ENCODE data around the gene ZNF525.

- TF ChIP-seq CTCF (IDR thresholded peaks at IDR 0.05) (no peak), POLR2A (IDR thresholded peaks at IDR 0.05) (no peak)
These were observed 57.0 kb downstream of the ZNF525 start for GRCh38 chr19:53422551-53422950.
